ENCODE data around the gene TAF15.

GRCh38 chr17:35788477-35789368 is 20.6 kb upstream of the TAF15 start:
- TF ChIP-seq CTCF (IDR thresholded peaks at IDR 0.05) (no peak), POLR2A (IDR thresholded peaks at IDR 0.05) (no peak)
